HG03025 (cell line): ENCODE results near the gene HES1.
"Not testable (repeated sequence)": the region's sequence is repeated elsewhere in the genome, so short reads cannot be mapped to it uniquely, and the experiment has no call there.

Experiments
- ATAC-seq: cut with Tn5 transposase; IDR thresholded peaks from one replicate; pipeline ENCODE4 v1.9.1; 2021; ENCODE audit warnings: mild to moderate bottlenecking, moderate library complexity; ENCODE audit not compliant: unreplicated experiment, low FRiP score

The HES1 gene

GRCh38 chr3:194139814-194140391 is 4.0 kb downstream of the HES1 start:
- ATAC-seq: no peak

- no peak for ATAC-seq
These were observed 4.8 kb downstream of the HES1 start for GRCh38 chr3:194140520-194141414.

GRCh38 chr3:194141415-194142155 is 5.6 kb downstream of the HES1 start:
- ATAC-seq: no peak

- ATAC-seq: no peak
These were observed 6.4 kb downstream of the HES1 start for GRCh38 chr3:194142156-194142910.

GRCh38 chr3:194145702-194146101 is 9.8 kb downstream of the HES1 start:
- ATAC-seq: no peak

GRCh38 chr3:194147679-194148078 is 11.7 kb downstream of the HES1 start:
- no peak for ATAC-seq

GRCh38 chr3:194148383-194148782 is 12.4 kb downstream of the HES1 start:
- no peak for ATAC-seq

GRCh38 chr3:194150252-194150934 is 14.4 kb downstream of the HES1 start:
- ATAC-seq: no peak

GRCh38 chr3:194150935-194151302 is 15.0 kb downstream of the HES1 start:
- not testable (repeated sequence) for ATAC-seq

GRCh38 chr3:194154346-194154745 is 18.4 kb downstream of the HES1 start:
- ATAC-seq: no peak

- no peak for ATAC-seq
These were observed 20.1 kb downstream of the HES1 start for GRCh38 chr3:194156095-194156494.

GRCh38 chr3:194158942-194159439 is 23.0 kb downstream of the HES1 start:
- no peak for ATAC-seq

- ATAC-seq: no peak
These were observed 24.2 kb downstream of the HES1 start for GRCh38 chr3:194160158-194160557.

GRCh38 chr3:194161131-194162045 is 25.4 kb downstream of the HES1 start:
- ATAC-seq: no peak

- no peak for ATAC-seq
These were observed 26.2 kb downstream of the HES1 start for GRCh38 chr3:194162070-194162678.

- no peak for ATAC-seq
These were observed 27.1 kb downstream of the HES1 start for GRCh38 chr3:194162817-194163584.

GRCh38 chr3:194163697-194164096 is 27.7 kb downstream of the HES1 start:
- no peak for ATAC-seq

GRCh38 chr3:194164861-194165260 is 28.9 kb downstream of the HES1 start:
- no peak for ATAC-seq
